ENCODE results near the gene CRYM.
"Not testable (repeated sequence)": the region's sequence is repeated elsewhere in the genome, so short reads cannot be mapped to it uniquely, and the experiment has no call there.

The CRYM gene

DNA sequence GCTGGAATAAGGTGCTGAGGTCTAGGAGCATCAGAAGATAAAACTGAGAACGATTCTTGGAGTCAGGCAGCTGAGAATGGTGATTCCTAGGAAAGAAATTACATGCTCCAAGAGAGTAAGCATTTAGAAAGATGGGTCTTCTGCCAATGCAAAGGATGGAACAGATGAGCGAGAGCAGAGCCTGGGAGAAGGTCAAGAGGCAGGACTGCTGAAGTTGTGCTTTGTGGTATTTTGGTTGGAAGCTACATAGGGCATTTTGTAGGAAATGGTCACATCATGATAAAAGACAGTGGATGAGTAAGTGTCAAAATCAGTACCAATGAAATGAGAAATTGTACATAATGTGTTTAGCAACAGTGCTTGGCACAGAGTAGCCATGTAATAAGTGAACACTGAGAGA lies 1.4 kb upstream of the CRYM start:
- DNase-seq (ENCODE audit: low spot score), result no peak

DNA sequence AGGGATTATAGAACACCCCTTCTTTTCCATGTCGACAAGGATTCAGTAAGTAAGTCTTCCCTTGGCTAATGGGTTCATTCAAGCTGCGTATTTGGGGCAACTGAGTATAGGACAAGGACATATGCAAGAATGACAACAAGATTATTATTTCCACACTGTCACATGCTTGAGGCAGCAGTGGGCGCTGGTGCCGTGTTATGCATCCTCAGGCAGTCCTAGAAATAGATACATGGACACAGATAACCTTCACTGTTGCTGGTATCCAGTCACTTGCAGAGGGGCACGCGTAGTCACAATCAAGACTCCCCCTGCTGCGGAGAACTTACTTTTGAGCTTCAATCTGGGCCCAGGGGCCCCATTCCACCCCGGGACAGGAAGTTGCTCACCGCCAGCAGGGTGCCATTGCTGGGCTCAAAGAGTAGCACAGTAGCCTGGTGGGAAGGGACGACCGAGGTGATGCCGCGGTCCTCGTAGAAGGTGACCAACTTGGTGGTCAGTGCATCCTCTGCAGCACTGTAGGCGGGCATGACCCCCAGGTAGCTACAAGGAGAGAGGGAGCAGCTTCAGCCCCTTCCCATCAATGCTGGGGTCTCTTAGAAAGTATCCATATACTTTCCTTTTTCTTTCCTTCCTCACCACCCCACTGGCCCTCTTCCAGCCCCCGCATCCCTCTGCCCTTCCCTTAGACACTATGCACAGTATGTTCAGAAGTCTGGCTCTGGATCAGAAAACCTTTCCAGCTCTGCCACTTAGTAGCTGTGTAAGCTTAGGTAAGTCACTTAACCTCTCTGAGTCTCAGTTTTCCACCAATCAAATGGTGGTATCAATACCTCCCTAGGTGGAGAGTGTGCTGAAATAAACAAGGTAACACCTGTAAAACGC lies 804 bp downstream of the CRYM start:
- DNase-seq (ENCODE audit: low spot score), result no peak

DNA sequence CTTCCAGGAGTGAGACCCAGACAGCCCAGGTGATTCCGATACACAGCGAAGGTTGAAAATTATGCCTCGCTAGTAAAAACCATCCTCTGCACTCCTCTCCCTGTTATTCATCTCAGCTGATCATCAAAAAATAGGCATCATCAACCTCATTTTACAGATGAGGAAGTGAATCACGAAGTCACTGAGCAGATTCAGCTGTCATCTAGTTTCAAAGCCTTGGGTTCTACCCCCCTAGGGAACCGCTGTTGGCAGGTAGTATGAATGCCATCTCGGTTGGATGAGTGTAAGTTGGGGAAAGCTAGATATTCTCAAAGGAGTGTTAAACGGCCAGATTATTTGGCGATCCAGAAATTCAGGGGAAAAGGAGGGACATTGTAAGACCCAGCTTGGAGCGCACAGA lies 2.0 kb downstream of the CRYM start:
- no peak for DNase-seq (ENCODE audit: low spot score)

- no peak for DNase-seq (ENCODE audit: low spot score)
Observed at GRCh38 chr16:21275529-21275928, 2.6 kb downstream of the CRYM start.

GRCh38 chr16:21274172-21274726 lies 3.8 kb downstream of the CRYM start:
- no peak for DNase-seq (ENCODE audit: low spot score)

DNA sequence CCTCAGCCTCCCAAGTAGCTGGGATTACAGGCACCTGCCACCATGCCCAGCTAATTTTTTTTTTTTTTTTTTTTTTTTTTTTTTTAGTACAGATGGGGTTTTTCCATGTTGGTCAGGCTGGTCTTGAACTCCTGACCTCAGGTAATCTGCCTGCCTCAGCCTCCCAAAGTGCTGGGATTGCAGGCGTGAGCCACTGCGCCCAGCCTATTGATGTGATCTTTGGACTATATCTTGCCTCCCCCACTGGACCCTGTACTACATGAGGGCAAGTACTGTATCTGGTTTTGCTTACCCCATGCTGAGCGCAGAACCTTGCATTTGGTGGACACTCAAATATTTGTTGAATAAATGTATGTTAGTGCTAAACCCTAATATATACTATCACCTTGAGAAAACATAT lies 5.3 kb downstream of the CRYM start:
- DNase-seq (ENCODE audit: low spot score), result not testable (repeated sequence)

GRCh38 chr16:21272253-21272652 lies 5.8 kb downstream of the CRYM start:
- DNase-seq (ENCODE audit: low spot score), result no peak

- DNase-seq (ENCODE audit: low spot score), result no peak
Observed at GRCh38 chr16:21268236-21268635, 9.9 kb downstream of the CRYM start.

DNA sequence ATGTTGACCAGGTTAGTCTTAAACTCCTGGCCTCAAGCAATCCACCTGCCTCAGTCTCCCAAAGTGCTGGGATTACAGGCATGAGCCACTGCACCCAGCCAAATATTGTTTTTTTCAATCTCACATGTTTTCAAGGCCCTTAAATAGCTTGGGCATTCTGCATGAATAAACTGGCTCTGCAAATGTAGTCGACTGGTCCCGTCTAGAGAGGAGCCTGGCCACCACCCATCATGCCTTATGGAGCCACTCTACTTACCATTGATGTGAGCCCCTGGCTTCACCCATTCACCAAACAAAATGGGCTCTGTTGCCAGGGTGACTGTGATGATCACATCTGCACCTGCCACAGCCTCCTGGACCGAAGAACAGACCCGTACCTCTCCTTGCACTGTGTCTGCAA lies 10.8 kb downstream of the CRYM start:
- no peak for DNase-seq (ENCODE audit: low spot score)

DNA sequence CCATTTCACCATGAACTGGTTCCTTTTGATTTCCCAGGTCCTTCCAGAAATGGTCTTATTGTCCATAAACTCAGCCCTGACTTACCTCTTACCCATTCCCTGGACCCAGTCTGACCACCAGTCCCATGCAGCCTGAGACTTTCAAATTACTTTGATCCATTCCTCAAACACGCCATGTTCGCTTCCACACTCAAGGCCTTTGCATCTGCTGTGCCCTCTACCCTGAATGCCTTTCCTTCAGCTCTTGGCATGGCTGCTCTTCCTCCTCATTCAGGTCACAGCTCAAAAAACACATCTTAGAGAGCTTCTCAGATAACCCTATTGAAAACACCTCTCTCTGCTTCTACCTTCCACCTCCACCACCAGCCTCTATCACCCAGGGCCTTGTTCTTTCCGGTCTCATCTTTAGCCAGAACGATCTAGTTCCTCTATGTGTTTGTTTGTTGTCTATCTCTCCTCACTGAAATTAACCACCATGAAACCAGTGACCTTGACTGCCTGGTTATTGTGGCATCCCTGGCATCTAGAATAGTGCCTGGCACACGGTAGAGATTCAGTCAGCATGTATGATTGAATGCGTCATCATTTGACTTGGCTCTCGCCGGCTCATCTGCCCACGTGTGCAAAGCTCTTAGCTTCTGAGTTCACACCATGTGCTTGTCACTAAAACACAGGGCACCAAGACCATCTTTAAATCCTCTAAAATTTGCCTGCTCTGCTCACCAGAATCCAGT lies 12.8 kb downstream of the CRYM start:
- DNase-seq (ENCODE audit: low spot score), result no peak

GRCh38 chr16:21264571-21265036 lies 13.5 kb downstream of the CRYM start:
- no peak for DNase-seq (ENCODE audit: low spot score)

DNA sequence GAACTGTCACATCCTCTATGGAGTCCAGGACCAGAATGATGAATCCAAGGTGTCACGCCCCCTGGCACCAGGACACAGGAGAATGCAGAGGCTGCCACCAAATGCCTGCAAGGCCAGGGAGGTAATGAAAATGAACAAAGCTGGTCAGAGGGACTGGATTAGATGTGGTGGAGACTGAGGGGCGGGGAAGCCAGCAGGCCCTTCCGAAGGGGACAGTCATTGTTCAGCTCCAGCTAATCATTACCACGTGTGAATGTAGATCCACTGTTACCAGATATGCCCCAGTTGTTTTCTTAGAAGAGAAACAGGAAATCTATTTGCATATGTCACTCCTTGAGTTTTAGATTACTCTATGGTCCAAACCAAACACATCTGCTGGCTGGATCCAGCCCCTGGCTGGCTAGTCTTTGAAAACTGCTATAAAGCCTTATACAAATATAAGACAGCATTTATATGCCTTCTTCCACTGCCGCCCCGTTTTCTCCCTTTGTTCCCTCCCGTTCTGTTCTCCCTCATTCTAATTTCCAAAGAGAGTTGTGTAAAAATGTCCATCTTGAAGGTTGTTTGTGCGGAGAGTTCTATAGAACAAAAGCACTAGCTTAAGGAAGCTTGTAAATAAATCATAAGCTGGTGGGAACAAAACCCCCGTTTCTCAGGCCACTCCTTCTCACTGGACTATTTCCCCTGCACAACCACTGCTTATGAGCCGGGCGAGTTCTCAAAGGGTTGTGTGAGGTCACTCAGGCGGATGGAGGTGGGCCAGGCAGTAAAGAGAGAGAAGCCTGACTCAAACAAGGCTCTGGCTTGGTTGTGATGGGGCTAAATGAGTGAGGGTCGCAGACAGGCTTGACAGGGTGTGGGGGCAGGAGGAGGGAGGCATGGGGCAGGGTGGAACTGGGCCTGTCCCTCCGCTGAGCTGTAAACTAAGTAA lies 14.2 kb downstream of the CRYM start:
- DNase-seq (ENCODE audit: low spot score), result peak; percentile 21

- no peak for DNase-seq (ENCODE audit: low spot score)
Observed at GRCh38 chr16:21262779-21263639, 15.1 kb downstream of the CRYM start.

DNA sequence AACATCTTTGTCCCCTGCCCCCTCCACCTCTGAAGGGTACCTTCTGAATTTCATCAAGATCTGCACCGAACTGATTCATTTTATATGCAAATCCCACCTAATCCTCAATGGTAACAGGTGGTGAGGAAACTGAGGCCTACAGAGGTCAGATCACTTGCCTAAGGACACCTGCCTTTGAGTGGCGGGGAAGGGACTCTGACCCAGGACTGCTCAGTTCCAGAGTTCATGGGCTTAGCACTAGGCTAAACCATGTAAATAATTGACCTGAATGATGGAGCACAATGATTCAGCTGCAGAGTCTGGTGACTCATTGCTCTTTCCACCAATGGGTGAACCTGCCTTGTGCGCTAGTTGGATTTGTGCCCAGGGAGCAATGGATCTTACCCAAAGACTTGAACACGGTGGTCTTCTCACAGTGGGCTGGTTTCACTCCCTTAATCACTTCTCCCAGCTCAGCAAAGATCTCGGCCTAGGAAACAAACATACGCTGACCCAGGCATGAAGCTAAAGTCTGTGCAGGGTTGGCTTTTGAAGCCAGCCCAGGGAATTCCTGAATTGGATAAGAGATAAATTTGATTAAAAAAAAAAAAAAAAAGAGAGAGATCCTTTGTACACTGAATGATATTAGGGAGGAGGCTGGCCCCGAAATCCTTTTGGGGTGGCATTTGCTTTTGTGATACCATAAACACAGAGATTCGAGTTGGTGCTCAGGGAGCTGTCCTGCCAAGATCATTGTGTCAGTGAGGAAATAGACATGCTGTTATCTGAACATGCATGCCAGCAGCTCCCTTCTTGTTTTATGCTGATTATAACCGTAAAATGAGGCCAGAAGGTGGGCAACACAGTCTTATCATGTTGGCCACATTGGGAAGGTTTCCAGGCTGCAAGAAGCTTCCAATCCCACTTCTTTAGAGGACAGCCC lies 17.0 kb downstream of the CRYM start:
- peak; percentile 74 for DNase-seq (ENCODE audit: low spot score)

- DNase-seq (ENCODE audit: low spot score), result no peak
Observed at GRCh38 chr16:21257284-21257683, 20.8 kb downstream of the CRYM start.

DNA sequence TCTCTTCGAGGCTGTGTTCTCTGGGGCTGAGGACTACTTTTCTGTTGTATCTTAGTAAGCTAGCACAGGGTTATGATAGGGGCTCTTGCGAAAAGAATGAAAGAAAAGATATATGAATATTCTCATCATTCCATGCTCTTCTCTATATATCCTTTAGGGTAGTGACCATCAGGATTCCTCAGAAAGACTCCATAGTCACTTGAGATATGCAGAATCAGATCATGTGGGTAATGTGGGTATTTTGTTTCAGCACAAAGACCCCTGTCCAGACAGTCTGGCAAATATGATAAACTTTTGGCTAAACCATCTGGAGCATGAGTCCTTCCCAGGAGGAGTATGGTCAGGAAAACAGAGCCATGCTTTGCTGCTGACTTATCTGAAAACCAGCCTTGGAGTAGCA lies 21.5 kb downstream of the CRYM start:
- DNase-seq (ENCODE audit: low spot score), result no peak

- no peak for DNase-seq (ENCODE audit: low spot score)
Observed at GRCh38 chr16:21253470-21253869, 24.6 kb downstream of the CRYM start.

DNA sequence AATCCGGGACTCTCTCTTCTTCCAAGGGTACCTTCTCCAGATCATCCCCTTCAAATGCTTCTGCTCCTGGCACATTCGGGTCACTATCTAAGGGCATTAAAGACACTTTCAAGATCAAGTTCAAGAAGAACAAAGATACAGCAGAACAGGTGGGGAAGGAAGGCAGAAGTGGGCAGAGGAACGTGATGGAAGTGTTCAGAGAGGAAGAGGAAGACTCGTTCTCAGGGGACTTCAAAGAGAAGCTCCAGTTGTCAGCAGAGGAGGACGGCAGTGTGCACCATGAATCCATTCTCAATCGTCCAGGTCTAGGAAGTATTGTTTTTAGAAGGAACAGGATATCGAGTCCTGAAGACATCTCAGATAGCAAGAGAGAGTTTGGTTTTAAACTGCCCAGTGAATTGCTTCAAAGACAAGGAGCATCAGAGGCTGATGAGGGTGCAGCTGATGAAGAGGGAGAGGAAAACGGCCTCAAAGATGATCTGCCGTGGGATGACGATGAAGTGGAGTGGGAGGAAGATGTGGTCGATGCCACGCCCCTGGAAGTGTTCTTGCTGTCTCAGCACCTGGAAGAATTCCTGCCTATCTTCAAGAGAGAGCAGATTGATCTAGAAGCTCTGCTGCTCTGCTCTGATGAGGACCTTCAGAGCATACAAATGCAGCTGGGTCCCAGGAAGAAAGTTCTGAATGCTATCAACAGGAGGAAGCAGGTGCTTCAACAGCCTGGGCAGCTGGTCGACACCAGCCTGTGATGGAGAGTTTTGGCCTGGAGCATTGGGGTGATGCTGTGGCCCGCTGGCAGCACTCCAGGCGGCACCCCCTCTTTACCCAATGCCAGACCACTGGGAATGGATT lies 27.8 kb downstream of the CRYM start:
- DNase-seq (ENCODE audit: low spot score), result no peak

GRCh38 chr16:21248179-21248578 lies 29.9 kb downstream of the CRYM start:
- not testable (repeated sequence) for DNase-seq (ENCODE audit: low spot score)
